ENCODE results near the gene SIN3B.
"Not testable (repeated sequence)": the region's sequence is repeated elsewhere in the genome, so short reads cannot be mapped to it uniquely, and the experiment has no call there.

The SIN3B gene

DNA sequence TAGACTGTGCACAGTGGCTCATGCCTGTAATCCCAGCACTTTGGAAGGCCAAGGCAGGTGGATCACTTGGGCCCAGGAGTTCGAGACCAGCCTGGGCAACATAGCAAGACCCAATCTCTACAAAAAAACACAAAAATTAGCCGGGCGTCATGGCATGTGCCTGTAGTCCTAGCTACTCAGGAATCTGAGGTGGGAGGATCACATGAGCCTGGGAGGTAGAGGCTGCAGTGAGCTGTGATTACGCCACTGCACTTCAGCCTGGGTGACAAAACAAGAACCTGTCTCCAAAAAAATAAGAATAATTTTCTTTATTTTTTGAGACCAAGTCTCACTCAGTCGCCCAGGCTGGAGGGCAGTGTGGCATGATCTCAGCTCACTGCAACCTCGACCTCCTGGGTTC, 30.9 kb upstream of the SIN3B start:
- not testable (repeated sequence) for H3K9me3 ChIP-seq (ENCODE audit: control insufficient read depth, insufficient read depth, low read length); H3K4me3 ChIP-seq (ENCODE audit: low read length); H3K27me3 ChIP-seq (ENCODE audit: control insufficient read depth, insufficient read depth, low read length); H3K4me1 ChIP-seq (ENCODE audit: control insufficient read depth, insufficient read depth, low read length); H3K27ac ChIP-seq (ENCODE audit: low read length); H3K36me3 ChIP-seq (ENCODE audit: control insufficient read depth, insufficient read depth, low read length); DNase-seq (ENCODE audit: low read depth, low spot score)
- WGBS (ENCODE audit: insufficient coverage, insufficient read length) = no CpG with 5 or more reads among the region's 6 CpGs

- no peaks in the 10 kb centered on the region for H3K4me1 ChIP-seq (ENCODE audit: control insufficient read depth, insufficient read depth, low read length)
- WGBS (ENCODE audit: insufficient coverage, insufficient read length) = no CpG with 5 or more reads among the region's 16 CpGs
- no peak overlapping the region for H3K27ac ChIP-seq (ENCODE audit: low read length)
- no peak for DNase-seq (ENCODE audit: low read depth, low spot score)
- H3K36me3 ChIP-seq (ENCODE audit: control insufficient read depth, insufficient read depth, low read length) = no peaks in the 10 kb centered on the region
- H3K27me3 ChIP-seq (ENCODE audit: control insufficient read depth, insufficient read depth, low read length) = no peaks in the 10 kb centered on the region
- H3K4me3 ChIP-seq (ENCODE audit: low read length) = no peak overlapping the region
- peaks cover 7% of the 10 kb centered on the region for H3K9me3 ChIP-seq (ENCODE audit: control insufficient read depth, insufficient read depth, low read length)
Measured at GRCh38 chr19:16799740-16800139, 29.5 kb upstream of the SIN3B start.

DNA sequence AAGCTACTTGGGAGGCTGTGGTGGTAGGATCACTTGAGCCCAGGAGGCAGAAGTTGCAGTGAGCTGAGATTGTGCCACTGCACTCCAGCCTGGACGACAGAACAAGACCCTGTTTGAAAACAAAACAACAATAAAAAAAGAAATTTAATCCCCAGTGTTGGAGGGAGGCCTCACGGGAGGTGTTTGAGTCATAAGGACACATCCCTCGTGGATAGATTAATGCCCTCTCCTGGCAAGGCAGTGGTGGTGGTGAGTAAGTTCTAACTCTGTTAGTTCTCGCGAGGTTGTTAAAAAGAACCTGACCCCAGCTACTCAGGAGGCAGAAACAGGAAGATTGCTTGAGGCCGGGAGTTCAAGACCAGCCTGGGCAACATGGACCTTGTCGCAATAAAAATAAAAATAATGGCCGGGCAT, 27.6 kb upstream of the SIN3B start:
- H3K27me3 ChIP-seq (ENCODE audit: control insufficient read depth, insufficient read depth, low read length) = no peaks in the 10 kb centered on the region
- no peak overlapping the region for H3K4me3 ChIP-seq (ENCODE audit: low read length)
- H3K4me1 ChIP-seq (ENCODE audit: control insufficient read depth, insufficient read depth, low read length) = no peaks in the 10 kb centered on the region
- no peak for DNase-seq (ENCODE audit: low read depth, low spot score)
- H3K9me3 ChIP-seq (ENCODE audit: control insufficient read depth, insufficient read depth, low read length) = no peaks in the 10 kb centered on the region
- no CpG with 5 or more reads among the region's 8 CpGs for WGBS (ENCODE audit: insufficient coverage, insufficient read length)
- no peak overlapping the region for H3K27ac ChIP-seq (ENCODE audit: low read length)
- H3K36me3 ChIP-seq (ENCODE audit: control insufficient read depth, insufficient read depth, low read length) = no peaks in the 10 kb centered on the region

DNA sequence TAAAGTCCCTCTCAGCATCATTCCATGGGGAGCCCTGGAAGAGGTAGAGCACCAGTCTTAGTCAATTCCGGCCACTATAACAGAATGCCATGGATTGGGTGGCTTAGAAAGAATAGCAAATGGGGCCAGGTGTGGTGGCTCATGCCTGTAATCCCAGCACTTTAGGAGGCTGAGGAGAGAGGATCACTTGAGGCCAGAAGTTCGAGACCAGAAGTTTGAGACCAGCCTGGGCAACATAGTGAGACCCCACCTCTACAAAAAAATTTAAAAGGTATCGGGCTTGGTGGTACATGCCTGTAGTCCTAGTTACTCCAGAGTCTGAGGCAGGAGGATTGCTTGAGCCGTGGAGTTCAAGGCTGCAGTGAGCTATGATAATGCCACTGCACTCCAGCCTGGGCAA, 25.0 kb upstream of the SIN3B start:
- DNase-seq (ENCODE audit: low read depth, low spot score) = no peak
- no peaks in the 10 kb centered on the region for H3K9me3 ChIP-seq (ENCODE audit: control insufficient read depth, insufficient read depth, low read length)
- H3K4me1 ChIP-seq (ENCODE audit: control insufficient read depth, insufficient read depth, low read length) = no peaks in the 10 kb centered on the region
- no CpG with 5 or more reads among the region's 4 CpGs for WGBS (ENCODE audit: insufficient coverage, insufficient read length)
- H3K4me3 ChIP-seq (ENCODE audit: low read length) = no peak overlapping the region
- H3K36me3 ChIP-seq (ENCODE audit: control insufficient read depth, insufficient read depth, low read length) = no peaks in the 10 kb centered on the region
- H3K27me3 ChIP-seq (ENCODE audit: control insufficient read depth, insufficient read depth, low read length) = no peaks in the 10 kb centered on the region
- no peak overlapping the region for H3K27ac ChIP-seq (ENCODE audit: low read length)

DNA sequence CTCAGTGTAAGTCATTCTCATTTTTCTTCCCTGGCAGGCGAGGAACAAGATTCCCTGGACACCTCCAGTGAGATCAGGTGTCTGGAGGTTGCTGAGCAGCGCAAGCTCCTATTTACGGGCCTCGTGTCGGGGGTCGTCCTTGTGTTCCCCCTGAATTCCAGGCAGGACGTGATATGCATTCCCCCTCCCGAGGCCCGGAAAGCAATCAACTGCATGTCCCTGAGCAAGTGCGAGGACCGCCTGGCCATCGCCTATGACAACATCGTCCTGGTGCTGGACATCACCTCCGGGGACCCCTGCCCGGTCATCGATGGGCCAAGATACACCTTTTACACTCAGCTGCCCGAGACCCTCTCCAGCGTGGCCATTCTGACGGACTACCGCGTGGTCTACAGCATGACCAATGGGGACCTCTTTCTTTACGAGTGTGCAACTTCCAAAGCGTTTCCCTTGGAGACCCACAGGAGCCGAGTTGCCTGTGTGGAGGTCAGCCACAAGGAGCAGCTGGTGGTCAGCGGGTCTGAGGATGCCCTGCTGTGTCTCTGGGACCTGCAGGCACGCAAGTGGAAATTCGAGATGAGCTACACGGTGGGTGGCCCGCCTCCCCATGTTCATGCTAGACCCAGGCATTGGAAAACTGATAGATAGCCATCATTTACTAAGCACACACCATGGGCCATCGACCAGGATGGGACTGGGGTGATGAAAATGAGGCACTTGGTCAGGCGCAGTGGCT, 21.5 kb upstream of the SIN3B start:
- Histone ChIP-seq H3K27me3 (ENCODE audit: control insufficient read depth, insufficient read depth, low read length) (no peaks in the 10 kb centered on the region), H3K4me1 (ENCODE audit: control insufficient read depth, insufficient read depth, low read length) (no peaks in the 10 kb centered on the region), H3K27ac (ENCODE audit: low read length) (no peak overlapping the region), H3K9me3 (ENCODE audit: control insufficient read depth, insufficient read depth, low read length) (no peaks in the 10 kb centered on the region), H3K4me3 (ENCODE audit: low read length) (no peak overlapping the region), H3K36me3 (ENCODE audit: control insufficient read depth, insufficient read depth, low read length) (no peaks in the 10 kb centered on the region)
- DNase-seq (ENCODE audit: low read depth, low spot score) = no peak
- WGBS (ENCODE audit: insufficient coverage, insufficient read length) = no CpG with 5 or more reads among the region's 31 CpGs

- no peaks in the 10 kb centered on the region for H3K36me3 ChIP-seq (ENCODE audit: control insufficient read depth, insufficient read depth, low read length)
- no peaks in the 10 kb centered on the region for H3K27me3 ChIP-seq (ENCODE audit: control insufficient read depth, insufficient read depth, low read length)
- peaks cover 9% of the 10 kb centered on the region for H3K9me3 ChIP-seq (ENCODE audit: control insufficient read depth, insufficient read depth, low read length)
- no peak overlapping the region for H3K27ac ChIP-seq (ENCODE audit: low read length)
- H3K4me3 ChIP-seq (ENCODE audit: low read length) = no peak overlapping the region
- WGBS (ENCODE audit: insufficient coverage, insufficient read length) = no CpG with 5 or more reads among the region's 1 CpG
- no peaks in the 10 kb centered on the region for H3K4me1 ChIP-seq (ENCODE audit: control insufficient read depth, insufficient read depth, low read length)
- DNase-seq (ENCODE audit: low read depth, low spot score) = no peak
Measured at GRCh38 chr19:16814526-16815100, 14.6 kb upstream of the SIN3B start.

DNA sequence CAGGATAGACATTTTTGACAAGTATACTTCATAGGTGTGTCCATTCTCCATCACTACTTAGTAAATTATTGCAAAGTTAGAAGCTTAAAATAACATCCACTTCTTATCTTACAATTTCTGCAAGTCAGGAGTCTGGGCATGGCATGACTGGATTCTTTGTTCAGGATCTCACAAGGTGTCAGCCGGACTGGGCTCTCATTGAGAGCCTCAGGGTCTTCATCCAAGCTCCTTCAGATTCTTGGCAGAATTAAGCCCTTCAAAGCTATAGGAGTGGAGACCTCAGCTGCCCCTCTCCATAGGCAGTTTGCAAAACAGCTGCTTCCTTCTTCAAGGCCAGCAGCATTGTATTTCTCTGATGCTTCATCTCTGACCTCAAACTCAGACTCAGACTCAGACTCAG, 9.1 kb upstream of the SIN3B start:
- no peaks in the 10 kb centered on the region for H3K36me3 ChIP-seq (ENCODE audit: control insufficient read depth, insufficient read depth, low read length)
- H3K4me3 ChIP-seq (ENCODE audit: low read length) = no peak overlapping the region
- no peaks in the 10 kb centered on the region for H3K4me1 ChIP-seq (ENCODE audit: control insufficient read depth, insufficient read depth, low read length)
- peaks cover 5% of the 10 kb centered on the region; the same call in 1 of the 2 replicates for H3K9me3 ChIP-seq (ENCODE audit: control insufficient read depth, insufficient read depth, low read length)
- no peak overlapping the region for H3K27ac ChIP-seq (ENCODE audit: low read length)
- H3K27me3 ChIP-seq (ENCODE audit: control insufficient read depth, insufficient read depth, low read length) = no peaks in the 10 kb centered on the region
- WGBS (ENCODE audit: insufficient coverage, insufficient read length) = no CpG with 5 or more reads among the region's 1 CpG
- no peak for DNase-seq (ENCODE audit: low read depth, low spot score)

DNA sequence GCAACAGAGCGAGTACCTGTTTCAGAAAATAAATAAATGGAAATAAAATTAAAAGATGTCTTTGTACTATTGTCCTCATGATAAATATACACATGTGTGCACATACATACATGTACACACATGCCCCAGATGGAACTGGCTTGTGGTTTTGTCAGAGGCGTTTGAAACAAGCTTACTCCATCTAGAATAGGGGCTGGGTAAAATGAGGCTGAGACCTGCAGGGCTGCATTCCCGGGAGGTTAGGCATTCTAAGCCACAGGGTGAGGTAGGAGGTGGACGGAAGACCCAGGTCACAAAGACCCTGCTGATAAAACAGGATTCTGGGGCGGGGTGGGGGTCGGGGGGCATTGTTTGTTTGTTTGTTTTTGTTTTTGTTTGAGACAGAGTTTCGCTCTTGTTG, 8.1 kb upstream of the SIN3B start:
- no peaks in the 10 kb centered on the region for H3K27me3 ChIP-seq (ENCODE audit: control insufficient read depth, insufficient read depth, low read length)
- DNase-seq (ENCODE audit: low read depth, low spot score) = no peak
- H3K27ac ChIP-seq (ENCODE audit: low read length) = no peak overlapping the region
- no peaks in the 10 kb centered on the region for H3K36me3 ChIP-seq (ENCODE audit: control insufficient read depth, insufficient read depth, low read length)
- H3K4me1 ChIP-seq (ENCODE audit: control insufficient read depth, insufficient read depth, low read length) = no peaks in the 10 kb centered on the region
- WGBS (ENCODE audit: insufficient coverage, insufficient read length) = no CpG with 5 or more reads among the region's 7 CpGs
- no peak overlapping the region for H3K4me3 ChIP-seq (ENCODE audit: low read length)
- no peaks in the 10 kb centered on the region for H3K9me3 ChIP-seq (ENCODE audit: control insufficient read depth, insufficient read depth, low read length)

DNA sequence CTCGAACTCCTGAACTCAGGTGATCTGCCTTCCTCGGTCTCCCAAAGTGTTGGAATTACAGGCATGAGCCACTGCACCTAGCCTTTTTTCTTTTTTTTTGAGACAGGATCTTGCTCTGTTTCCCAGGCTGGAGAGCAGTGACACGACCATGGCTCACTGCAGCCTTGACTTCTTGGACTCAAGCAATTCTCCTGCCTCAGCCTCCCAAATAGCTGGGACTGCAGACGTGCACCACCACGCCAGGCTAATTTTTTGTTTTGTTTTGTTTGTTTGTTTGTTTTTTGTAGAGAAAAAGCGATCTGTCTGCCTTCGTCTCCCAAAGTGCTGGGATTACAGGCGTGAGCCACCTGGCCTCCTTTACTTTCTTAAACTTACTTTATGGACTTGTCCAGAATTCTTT, 6.5 kb upstream of the SIN3B start:
- H3K4me1 ChIP-seq (ENCODE audit: control insufficient read depth, insufficient read depth, low read length) = no peaks in the 10 kb centered on the region

DNA sequence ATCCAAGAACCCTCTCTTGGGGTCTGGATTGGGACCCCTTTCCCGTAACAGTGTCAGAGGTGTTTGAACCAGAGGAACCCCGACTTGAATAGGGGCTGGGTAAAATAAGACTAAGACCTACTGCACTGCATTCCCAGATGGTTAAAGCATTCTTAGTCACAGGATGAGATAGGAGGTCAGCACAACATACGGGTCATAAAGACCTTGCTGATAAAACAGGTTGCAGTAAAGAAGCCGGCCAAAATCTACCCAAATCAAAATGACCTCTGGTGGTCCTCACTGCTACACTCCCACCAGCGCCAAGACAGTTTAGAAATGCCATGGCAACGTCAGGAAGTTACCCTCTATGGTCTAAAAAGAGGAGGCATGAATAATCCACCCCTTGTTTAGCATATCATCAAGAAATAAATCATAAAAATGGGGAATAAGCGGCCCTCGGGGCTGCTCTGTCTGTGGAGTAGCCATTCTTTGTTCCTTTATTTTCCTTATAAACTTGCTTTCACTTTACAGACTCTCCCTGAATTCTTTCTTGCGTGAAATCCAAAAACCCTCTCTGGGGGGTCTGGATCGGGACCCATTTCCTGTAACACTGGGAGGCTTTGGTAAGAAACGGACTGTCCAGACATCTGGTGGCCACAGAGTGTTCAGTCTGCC, 4.4 kb upstream of the SIN3B start:
- DNase-seq (ENCODE audit: low read depth, low spot score) = no peak
- Histone ChIP-seq H3K4me1 (ENCODE audit: control insufficient read depth, insufficient read depth, low read length) (no peaks in the 10 kb centered on the region), H3K9me3 (ENCODE audit: control insufficient read depth, insufficient read depth, low read length) (no peaks in the 10 kb centered on the region), H3K4me3 (ENCODE audit: low read length) (no peak overlapping the region), H3K36me3 (ENCODE audit: control insufficient read depth, insufficient read depth, low read length) (no peaks in the 10 kb centered on the region), H3K27me3 (ENCODE audit: control insufficient read depth, insufficient read depth, low read length) (no peaks in the 10 kb centered on the region), H3K27ac (ENCODE audit: low read length) (no peak overlapping the region)
- WGBS (ENCODE audit: insufficient coverage, insufficient read length) = no CpG with 5 or more reads among the region's 11 CpGs

More for the DNA sequence above, 6.5 kb upstream of the SIN3B start:
- Histone ChIP-seq H3K36me3 (ENCODE audit: control insufficient read depth, insufficient read depth, low read length) (no peaks in the 10 kb centered on the region), H3K4me3 (ENCODE audit: low read length) (no peak overlapping the region), H3K27me3 (ENCODE audit: control insufficient read depth, insufficient read depth, low read length) (no peaks in the 10 kb centered on the region), H3K9me3 (ENCODE audit: control insufficient read depth, insufficient read depth, low read length) (no peaks in the 10 kb centered on the region), H3K27ac (ENCODE audit: low read length) (no peak overlapping the region)
- DNase-seq (ENCODE audit: low read depth, low spot score) = no peak
- WGBS (ENCODE audit: insufficient coverage, insufficient read length) = no CpG with 5 or more reads among the region's 8 CpGs

All from iPS DF 6.9 (cell line).